Measurements from ENCODE around the gene PSMD7. TPM values are rescaled to one million over a fixed set of nuclear protein-coding genes. Genes with fewer than 3 reads are reported as not detected.

The PSMD7 gene
- total RNA-seq, 2 experiments from 2014 or later, result 103 to 119 TPM

DNA sequence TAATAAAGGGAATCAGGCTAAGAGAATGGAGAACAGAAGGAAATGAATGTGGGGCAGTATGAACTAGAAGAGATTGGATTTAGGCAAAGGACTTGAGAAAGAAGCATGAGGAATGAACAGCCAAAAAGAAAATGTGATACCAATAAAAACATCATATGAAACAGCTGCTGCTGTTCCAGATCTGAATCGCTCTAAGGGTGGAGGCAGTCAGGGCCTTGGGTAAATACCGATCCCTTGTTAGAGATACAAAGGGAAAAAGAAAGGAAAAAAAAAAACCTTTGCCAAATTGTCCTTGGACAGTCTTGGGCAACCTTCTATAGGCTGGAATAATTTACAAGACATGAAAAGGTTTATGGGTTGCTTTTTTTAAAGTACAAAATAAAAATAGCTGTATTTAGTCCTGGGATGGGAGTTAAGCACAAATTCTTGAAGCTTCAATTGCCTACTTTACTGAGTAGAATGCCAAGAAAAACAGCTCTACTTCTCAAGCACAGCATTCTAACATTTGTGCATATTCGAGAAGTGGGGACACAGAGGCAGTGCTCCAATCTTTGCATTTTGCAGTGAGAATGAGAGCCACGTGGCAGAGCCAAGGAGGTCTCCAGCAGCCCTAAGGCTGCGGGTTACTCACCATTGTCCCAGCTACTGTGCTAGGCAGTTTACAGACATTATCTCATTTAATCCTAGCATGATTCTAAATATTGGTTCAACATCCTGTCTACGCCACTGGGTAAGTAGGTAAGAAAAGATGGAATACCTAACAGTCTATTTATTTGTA lies 43.3 kb upstream of the PSMD7 start:
- DNase-seq, result no peak
- POLR2A ChIA-PET, result no interaction called here
- Mint-ChIP-seq H3K27me3 (peaks cover 3% of the 10 kb centered on the region), H3K4me3 (no peak overlapping the region), H3K27ac (no peak overlapping the region), H3K4me1 (ENCODE audit: low read depth) (no peaks in the 10 kb centered on the region), H3K36me3 (ENCODE audit: low read depth) (no peaks in the 10 kb centered on the region), H3K9me3 (no peaks in the 10 kb centered on the region)
- no peak for TF ChIP-seq CTCF (IDR thresholded peaks at IDR 0.05)
- ATAC-seq, result no peak
- intact Hi-C loops (cut with micrococcal nuclease), result no loop called here
- CTCF ChIA-PET, result interaction anchor here (1.3 kb wide), 1 partner anchor 19 kb away, joined by 3 read pairs; no protein-coding TSS in a partner anchor

DNA sequence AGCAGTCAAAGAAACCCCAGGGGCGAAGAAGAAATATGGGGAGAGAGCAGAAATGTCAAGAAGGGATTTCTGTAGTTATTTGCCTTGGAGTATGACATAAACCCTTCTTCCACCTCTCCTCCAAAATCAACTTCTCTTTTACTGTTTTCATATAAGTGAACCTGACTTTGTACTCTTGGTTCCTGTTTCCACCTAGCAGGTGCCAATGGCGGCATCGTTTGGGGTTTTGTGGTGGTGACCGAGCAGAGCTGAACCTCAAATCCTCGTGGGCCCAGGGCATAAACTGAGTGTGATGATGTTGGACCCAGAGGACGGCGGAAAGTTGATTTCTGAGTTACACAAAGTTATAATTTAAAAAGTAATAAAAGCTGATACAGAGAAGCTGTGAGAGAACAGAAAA lies 39.6 kb upstream of the PSMD7 start:
- Mint-ChIP-seq H3K9me3 (no peaks in the 10 kb centered on the region), H3K4me3 (no peak overlapping the region), H3K27me3 (no peaks in the 10 kb centered on the region), H3K27ac (no peak overlapping the region), H3K36me3 (ENCODE audit: low read depth) (no peaks in the 10 kb centered on the region), H3K4me1 (ENCODE audit: low read depth) (no peaks in the 10 kb centered on the region)
- CTCF ChIA-PET, result no interaction called here
- no peak for TF ChIP-seq CTCF (IDR thresholded peaks at IDR 0.05)
- intact Hi-C loops (cut with micrococcal nuclease), result no loop called here
- DNase-seq, result no peak
- no peak for ATAC-seq
- POLR2A ChIA-PET, result no interaction called here

- intact Hi-C loops (cut with micrococcal nuclease), result no loop called here
- Mint-ChIP-seq H3K27ac (no peak overlapping the region), H3K4me1 (ENCODE audit: low read depth) (no peaks in the 10 kb centered on the region), H3K9me3 (no peaks in the 10 kb centered on the region), H3K36me3 (ENCODE audit: low read depth) (no peaks in the 10 kb centered on the region), H3K27me3 (no peaks in the 10 kb centered on the region), H3K4me3 (no peak overlapping the region)
- ChIA-PET CTCF (no interaction called here), POLR2A (no interaction called here)
- no peak for TF ChIP-seq CTCF (IDR thresholded peaks at IDR 0.05)
- no peak for ATAC-seq
- no peak for DNase-seq
Measured at GRCh38 chr16:74261068-74261467, 35.5 kb upstream of the PSMD7 start.

DNA sequence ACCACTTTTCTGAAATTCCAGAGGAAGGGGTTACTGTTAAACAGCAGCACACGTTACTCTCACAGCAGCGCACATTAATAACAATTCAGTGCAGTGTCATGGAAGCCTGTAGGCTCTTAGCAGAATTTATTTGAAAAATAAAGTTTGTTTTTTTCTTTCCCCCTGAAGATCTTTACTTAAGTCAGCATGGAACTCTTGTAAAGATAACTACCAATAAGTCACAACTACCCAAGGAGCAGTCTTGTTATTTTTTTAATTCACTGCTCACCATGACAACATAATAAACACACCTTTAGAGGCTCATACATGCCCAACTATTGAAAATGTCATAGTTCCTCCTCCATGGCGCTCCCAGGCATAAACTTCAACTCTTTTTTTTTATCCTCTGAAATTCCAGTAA lies 31.8 kb upstream of the PSMD7 start:
- ATAC-seq, result no peak
- CTCF ChIA-PET, result no interaction called here

More for the DNA sequence above, 31.8 kb upstream of the PSMD7 start:
- Mint-ChIP-seq H3K27ac (no peak overlapping the region), H3K4me3 (no peak overlapping the region), H3K27me3 (no peaks in the 10 kb centered on the region), H3K9me3 (no peaks in the 10 kb centered on the region), H3K4me1 (ENCODE audit: low read depth) (no peaks in the 10 kb centered on the region), H3K36me3 (ENCODE audit: low read depth) (no peaks in the 10 kb centered on the region)
- TF ChIP-seq CTCF (IDR thresholded peaks at IDR 0.05), result no peak
- intact Hi-C loops (cut with micrococcal nuclease), result no loop called here
- POLR2A ChIA-PET, result no interaction called here
- no peak for DNase-seq
